A673 (cell line): ENCODE measurements around the gene ACVR2B. TPM values are rescaled to one million over a fixed set of nuclear protein-coding genes. Genes with fewer than 3 reads are reported as not detected.
A peak's percentile ranks its signal among the peaks of the same experiment; 100 is the strongest.

ENCODE experiments used
- BruUV-seq: library from RNA; stranded (reverse); fragments of 400-500 nt; replicated peaks from 2 replicates; lab custom pipeline; 2021; lab: Mats Ljungman, UMichigan
- CTCF ChIA-PET: fragments of 300-600 bp; sonication (Branson Sonifier 250); formaldehyde crosslinking; loops from one replicate; lab custom pipeline; 2022; ENCODE audit warnings: antibody characterized with exemption; lab: Charles Lee
- POLR2A ChIA-PET: fragments of 300-600 bp; sonication (Branson Sonifier 250); formaldehyde crosslinking; loops from one replicate; lab custom pipeline; 2022; ENCODE audit warnings: antibody characterized with exemption; ENCODE audit not compliant: low non-redundant PET; lab: Charles Lee
- DNase-seq: peaks from one replicate; pipeline ENCODE4 v3.0.0-alpha.2; 2015; ENCODE audit warnings: low spot score
- H3K27ac ChIP-seq: fragments of 200-600 bp; sonication (generic); 2 replicates; pipeline ENCODE4 v1.5.1; 2016; ENCODE audit warnings: mixed run types, low read depth, mild to moderate bottlenecking, mixed read lengths, antibody characterized with exemption, low read length; ENCODE audit not compliant: poor library complexity, severe bottlenecking
- H3K27me3 ChIP-seq: fragments of 200-600 bp; sonication (generic); replicated peaks from 2 replicates; pipeline ENCODE4 v1.6.1; 2017; ENCODE audit warnings: mixed run types, low read depth, mild to moderate bottlenecking, mixed read lengths, antibody characterized with exemption, low read length; ENCODE audit not compliant: insufficient read depth, poor library complexity
- H3K36me3 ChIP-seq: fragments of 200-600 bp; sonication (generic); 2 replicates; pipeline ENCODE4 v1.6.1; 2016; ENCODE audit warnings: mixed run types, mild to moderate bottlenecking, mixed read lengths, antibody characterized with exemption, low read length; ENCODE audit not compliant: insufficient read depth, poor library complexity, severe bottlenecking
- H3K4me1 ChIP-seq: fragments of 200-600 bp; sonication (generic); 2 replicates; pipeline ENCODE4 v1.6.1; 2017; ENCODE audit warnings: mixed run types, mild to moderate bottlenecking, mixed read lengths, antibody characterized with exemption, low read length; ENCODE audit not compliant: insufficient read depth, poor library complexity, severe bottlenecking
- H3K4me3 ChIP-seq: fragments of 200-600 bp; sonication (generic); 2 replicates; pipeline ENCODE4 v1.5.1; 2016; ENCODE audit warnings: low read depth, mixed run types, mild to moderate bottlenecking, mixed read lengths, low read length; ENCODE audit not compliant: poor library complexity, severe bottlenecking
- H3K9me3 ChIP-seq: fragments of 200-600 bp; sonication (generic); 2 replicates; pipeline ENCODE4 v1.6.1; 2016; ENCODE audit warnings: mixed run types, low read depth, mild to moderate bottlenecking, mixed read lengths, antibody characterized with exemption, low read length; ENCODE audit not compliant: poor library complexity, severe bottlenecking
- CTCF ChIP-seq: fragments of 300-800, 200-600 bp; sonication (generic); conservative IDR thresholded peaks from 2 replicates; pipeline ENCODE4 v1.5.1; 2017; ENCODE audit warnings: low read depth, mild to moderate bottlenecking, antibody characterized with exemption, low read length, moderate library complexity, mixed read lengths
- EZH2 ChIP-seq: fragments of 200-600 bp; sonication (generic); IDR thresholded peaks from 2 replicates; pipeline ENCODE4 v1.6.1; 2017; ENCODE audit warnings: borderline replicate concordance, low read depth, mild to moderate bottlenecking, mixed read lengths, antibody characterized with exemption, low read length; ENCODE audit not compliant: poor library complexity, severe bottlenecking
- intact Hi-C: fragments of 100-400 bp; cut with micrococcal nuclease; formaldehyde crosslinking; loops from one replicate; pipeline ENCODE4 v1.10.0; 2022; ENCODE audit not compliant: unreplicated experiment
- total RNA-seq: library from RNA; stranded (reverse); gene quantifications from 2 replicates; pipeline ENCODE4 v1.2.3, GENCODE V29; 2021

The ACVR2B gene
- total RNA-seq, 1 experiment from 2014 or later: 6.4 TPM

GRCh38 chr3:38519651-38520050 is 66.0 kb downstream of the ACVR2B start:
- Histone ChIP-seq H3K4me3 (no peak overlapping the region), H3K27ac (no peak overlapping the region), H3K27me3 (no peaks in the 10 kb centered on the region), H3K36me3 (no peaks in the 10 kb centered on the region), H3K4me1 (no peaks in the 10 kb centered on the region), H3K9me3 (no peaks in the 10 kb centered on the region)
- TF ChIP-seq CTCF (no peak), EZH2 (no peak)
- peak; percentile 17 for DNase-seq
- ChIA-PET POLR2A (no interaction called here), CTCF (interaction anchor here (0.6 kb wide), 1 partner anchor 25 kb away, joined by 4 read pairs; no protein-coding TSS in a partner anchor)
- no TSS peak for BruUV-seq
- intact Hi-C loops: no loop called here

GRCh38 chr3:38521391-38521987 is 67.8 kb downstream of the ACVR2B start:
- CTCF ChIA-PET: interaction anchor here (0.6 to 1.2 kb wide), 4 partner anchors 9 to 1967 kb away, joined by 3 to 6 read pairs (median 4); no protein-coding TSS in a partner anchor
- H3K36me3 ChIP-seq: peaks cover 4% of the 10 kb centered on the region
- H3K4me1 ChIP-seq: no peaks in the 10 kb centered on the region
- POLR2A ChIA-PET: no interaction called here
- H3K27ac ChIP-seq: no peak overlapping the region
- intact Hi-C loops: loop anchor here (1.0 kb wide), 2 partner anchors 130 to 134 kb away; no protein-coding TSS in a partner anchor
- peak; percentile 69 for TF ChIP-seq CTCF
- TF ChIP-seq EZH2: no peak
- no peaks in the 10 kb centered on the region for H3K9me3 ChIP-seq
- peak; percentile 47 for DNase-seq
- H3K4me3 ChIP-seq: no peak overlapping the region
- no TSS peak for BruUV-seq
- no peaks in the 10 kb centered on the region for H3K27me3 ChIP-seq

GRCh38 chr3:38522002-38522401 is 68.3 kb downstream of the ACVR2B start:
- BruUV-seq: no TSS peak
- no peak for DNase-seq
- H3K4me3 ChIP-seq: no peak overlapping the region
- TF ChIP-seq EZH2 (no peak), CTCF (no peak)
- H3K9me3 ChIP-seq: no peaks in the 10 kb centered on the region
- H3K36me3 ChIP-seq: peaks cover 4% of the 10 kb centered on the region
- H3K4me1 ChIP-seq: no peaks in the 10 kb centered on the region
- no peak overlapping the region for H3K27ac ChIP-seq
- CTCF ChIA-PET: interaction anchor here (0.8 to 1.2 kb wide), 4 partner anchors 9 to 134 kb away, joined by 3 to 8 read pairs (median 5); no protein-coding TSS in a partner anchor
- POLR2A ChIA-PET: no interaction called here
- intact Hi-C loops: no loop called here
- H3K27me3 ChIP-seq: no peaks in the 10 kb centered on the region
